NCI-H1436 (cell line): ENCODE results near the gene IGSF1.
"Not testable (repeated sequence)": the region's sequence is repeated elsewhere in the genome, so short reads cannot be mapped to it uniquely, and the experiment has no call there.

ENCODE experiments used
- DNase-seq: peaks from one replicate; lab custom pipeline; 2025; lab: John Stamatoyannopoulos, UW

The IGSF1 gene

GRCh38 chrX:131270080-131270479, 19.0 kb downstream of the IGSF1 start:
- no peak for DNase-seq

- no peak for DNase-seq
Measured at GRCh38 chrX:131264665-131265064, 24.4 kb downstream of the IGSF1 start.

- DNase-seq = no peak
Measured at GRCh38 chrX:131264053-131264452, 25.1 kb downstream of the IGSF1 start.

GRCh38 chrX:131262738-131263679, 26.1 kb downstream of the IGSF1 start:
- peak; percentile 0 for DNase-seq

GRCh38 chrX:131262200-131262599, 26.9 kb downstream of the IGSF1 start:
- no peak for DNase-seq

GRCh38 chrX:131257367-131257766, 31.7 kb downstream of the IGSF1 start:
- DNase-seq = no peak

- DNase-seq = not testable (repeated sequence)
Measured at GRCh38 chrX:131250984-131251738, 37.9 kb downstream of the IGSF1 start.

GRCh38 chrX:131239057-131239456, 50.0 kb downstream of the IGSF1 start:
- DNase-seq = no peak

GRCh38 chrX:131237363-131237762, 51.7 kb downstream of the IGSF1 start:
- DNase-seq = no peak

- DNase-seq = no peak
Measured at GRCh38 chrX:131235768-131236545, 53.1 kb downstream of the IGSF1 start.

GRCh38 chrX:131227608-131228007, 61.5 kb downstream of the IGSF1 start:
- DNase-seq = no peak

GRCh38 chrX:131226591-131226990, 62.5 kb downstream of the IGSF1 start:
- DNase-seq = no peak

- DNase-seq = no peak
Measured at GRCh38 chrX:131225078-131225477, 64.0 kb downstream of the IGSF1 start.
